ENCODE results near the gene LRRC18. TPM values are rescaled to one million over a fixed set of nuclear protein-coding genes. Genes with fewer than 3 reads are reported as not detected.

Gene LRRC18
- total RNA-seq, 1 experiment from 2014 or later = not detected

- TF ChIP-seq, protein P1, sequence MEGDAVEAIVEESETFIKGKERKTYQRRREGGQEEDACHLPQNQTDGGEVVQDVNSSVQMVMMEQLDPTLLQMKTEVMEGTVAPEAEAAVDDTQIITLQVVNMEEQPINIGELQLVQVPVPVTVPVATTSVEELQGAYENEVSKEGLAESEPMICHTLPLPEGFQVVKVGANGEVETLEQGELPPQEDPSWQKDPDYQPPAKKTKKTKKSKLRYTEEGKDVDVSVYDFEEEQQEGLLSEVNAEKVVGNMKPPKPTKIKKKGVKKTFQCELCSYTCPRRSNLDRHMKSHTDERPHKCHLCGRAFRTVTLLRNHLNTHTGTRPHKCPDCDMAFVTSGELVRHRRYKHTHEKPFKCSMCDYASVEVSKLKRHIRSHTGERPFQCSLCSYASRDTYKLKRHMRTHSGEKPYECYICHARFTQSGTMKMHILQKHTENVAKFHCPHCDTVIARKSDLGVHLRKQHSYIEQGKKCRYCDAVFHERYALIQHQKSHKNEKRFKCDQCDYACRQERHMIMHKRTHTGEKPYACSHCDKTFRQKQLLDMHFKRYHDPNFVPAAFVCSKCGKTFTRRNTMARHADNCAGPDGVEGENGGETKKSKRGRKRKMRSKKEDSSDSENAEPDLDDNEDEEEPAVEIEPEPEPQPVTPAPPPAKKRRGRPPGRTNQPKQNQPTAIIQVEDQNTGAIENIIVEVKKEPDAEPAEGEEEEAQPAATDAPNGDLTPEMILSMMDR (IDR thresholded peaks at IDR 0.05 in 2 of 3, conservative IDR thresholded peaks at IDR 0.05 in 1 of 3; ENCODE audit: borderline replicate concordance in 1 of 3, insufficient read depth in 1 of 3, low read depth in 2 of 3, low read length in 2 of 3) = no peak
- TF ChIP-seq EZH2 (IDR thresholded peaks at IDR 0.05) (no peak), CEBPB (IDR thresholded peaks at IDR 0.05; ENCODE audit: low read depth) (no peak), EZH2phosphoT487 (IDR thresholded peaks at IDR 0.05; ENCODE audit: borderline replicate concordance) (no peak), FOSL1 (IDR thresholded peaks at IDR 0.05; ENCODE audit: low read depth) (no peak), JUND (IDR thresholded peaks at IDR 0.05) (no peak), SP1 (IDR thresholded peaks at IDR 0.05; ENCODE audit: low read depth) (no peak), POLR2A (IDR thresholded peaks at IDR 0.05; ENCODE audit: borderline replicate concordance, extremely low read depth, insufficient read depth, insufficient read length) (no peak), ELF1 (IDR thresholded peaks at IDR 0.05; ENCODE audit: borderline replicate concordance, low read depth) (no peak), SIN3A (IDR thresholded peaks at IDR 0.05; ENCODE audit: low read depth) (no peak), EGR1 (IDR thresholded peaks at IDR 0.05; ENCODE audit: low read depth) (no peak), SRF (IDR thresholded peaks at IDR 0.05; ENCODE audit: low read depth) (no peak), TCF7L2 (IDR thresholded peaks at IDR 0.05; ENCODE audit: borderline replicate concordance, extremely low read depth, insufficient read depth, insufficient read length) (no peak), ZFX (IDR thresholded peaks at IDR 0.05) (no peak), RAD21 (IDR thresholded peaks at IDR 0.05; ENCODE audit: low read depth) (no peak)
- TF ChIP-seq, protein P2, sequence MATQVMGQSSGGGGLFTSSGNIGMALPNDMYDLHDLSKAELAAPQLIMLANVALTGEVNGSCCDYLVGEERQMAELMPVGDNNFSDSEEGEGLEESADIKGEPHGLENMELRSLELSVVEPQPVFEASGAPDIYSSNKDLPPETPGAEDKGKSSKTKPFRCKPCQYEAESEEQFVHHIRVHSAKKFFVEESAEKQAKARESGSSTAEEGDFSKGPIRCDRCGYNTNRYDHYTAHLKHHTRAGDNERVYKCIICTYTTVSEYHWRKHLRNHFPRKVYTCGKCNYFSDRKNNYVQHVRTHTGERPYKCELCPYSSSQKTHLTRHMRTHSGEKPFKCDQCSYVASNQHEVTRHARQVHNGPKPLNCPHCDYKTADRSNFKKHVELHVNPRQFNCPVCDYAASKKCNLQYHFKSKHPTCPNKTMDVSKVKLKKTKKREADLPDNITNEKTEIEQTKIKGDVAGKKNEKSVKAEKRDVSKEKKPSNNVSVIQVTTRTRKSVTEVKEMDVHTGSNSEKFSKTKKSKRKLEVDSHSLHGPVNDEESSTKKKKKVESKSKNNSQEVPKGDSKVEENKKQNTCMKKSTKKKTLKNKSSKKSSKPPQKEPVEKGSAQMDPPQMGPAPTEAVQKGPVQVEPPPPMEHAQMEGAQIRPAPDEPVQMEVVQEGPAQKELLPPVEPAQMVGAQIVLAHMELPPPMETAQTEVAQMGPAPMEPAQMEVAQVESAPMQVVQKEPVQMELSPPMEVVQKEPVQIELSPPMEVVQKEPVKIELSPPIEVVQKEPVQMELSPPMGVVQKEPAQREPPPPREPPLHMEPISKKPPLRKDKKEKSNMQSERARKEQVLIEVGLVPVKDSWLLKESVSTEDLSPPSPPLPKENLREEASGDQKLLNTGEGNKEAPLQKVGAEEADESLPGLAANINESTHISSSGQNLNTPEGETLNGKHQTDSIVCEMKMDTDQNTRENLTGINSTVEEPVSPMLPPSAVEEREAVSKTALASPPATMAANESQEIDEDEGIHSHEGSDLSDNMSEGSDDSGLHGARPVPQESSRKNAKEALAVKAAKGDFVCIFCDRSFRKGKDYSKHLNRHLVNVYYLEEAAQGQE (IDR thresholded peaks at IDR 0.05; ENCODE audit: low read depth) = no peak
- TF ChIP-seq, protein P3, sequence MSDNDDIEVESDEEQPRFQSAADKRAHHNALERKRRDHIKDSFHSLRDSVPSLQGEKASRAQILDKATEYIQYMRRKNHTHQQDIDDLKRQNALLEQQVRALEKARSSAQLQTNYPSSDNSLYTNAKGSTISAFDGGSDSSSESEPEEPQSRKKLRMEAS (IDR thresholded peaks at IDR 0.05) = no peak
- TF ChIP-seq, protein P4, sequence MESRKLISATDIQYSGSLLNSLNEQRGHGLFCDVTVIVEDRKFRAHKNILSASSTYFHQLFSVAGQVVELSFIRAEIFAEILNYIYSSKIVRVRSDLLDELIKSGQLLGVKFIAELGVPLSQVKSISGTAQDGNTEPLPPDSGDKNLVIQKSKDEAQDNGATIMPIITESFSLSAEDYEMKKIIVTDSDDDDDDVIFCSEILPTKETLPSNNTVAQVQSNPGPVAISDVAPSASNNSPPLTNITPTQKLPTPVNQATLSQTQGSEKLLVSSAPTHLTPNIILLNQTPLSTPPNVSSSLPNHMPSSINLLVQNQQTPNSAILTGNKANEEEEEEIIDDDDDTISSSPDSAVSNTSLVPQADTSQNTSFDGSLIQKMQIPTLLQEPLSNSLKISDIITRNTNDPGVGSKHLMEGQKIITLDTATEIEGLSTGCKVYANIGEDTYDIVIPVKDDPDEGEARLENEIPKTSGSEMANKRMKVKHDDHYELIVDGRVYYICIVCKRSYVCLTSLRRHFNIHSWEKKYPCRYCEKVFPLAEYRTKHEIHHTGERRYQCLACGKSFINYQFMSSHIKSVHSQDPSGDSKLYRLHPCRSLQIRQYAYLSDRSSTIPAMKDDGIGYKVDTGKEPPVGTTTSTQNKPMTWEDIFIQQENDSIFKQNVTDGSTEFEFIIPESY (IDR thresholded peaks at IDR 0.05; ENCODE audit: extremely low read depth, insufficient replicate concordance, low read length) = no peak
- TF ChIP-seq, protein P5, sequence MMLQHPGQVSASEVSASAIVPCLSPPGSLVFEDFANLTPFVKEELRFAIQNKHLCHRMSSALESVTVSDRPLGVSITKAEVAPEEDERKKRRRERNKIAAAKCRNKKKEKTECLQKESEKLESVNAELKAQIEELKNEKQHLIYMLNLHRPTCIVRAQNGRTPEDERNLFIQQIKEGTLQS (IDR thresholded peaks at IDR 0.05) = no peak
- Histone ChIP-seq H4K20me1 (ENCODE audit: insufficient read depth) (no peaks in the 10 kb centered on the region), H3K9me3 (ENCODE audit: control insufficient read depth in 1 of 2, insufficient read depth in 1 of 2, low read depth in 1 of 2, low read length in 2 of 2) (no peaks in the 10 kb centered on the region), H3K4me3 (replicated peaks in 1 of 2; ENCODE audit: low read depth in 1 of 2, low read length in 2 of 2) (no peak overlapping the region), H2AFZ (ENCODE audit: low read depth, low read length, poor library complexity, severe bottlenecking) (no peak overlapping the region), H3K9ac (ENCODE audit: low read length) (no peak overlapping the region), H3K27ac (ENCODE audit: low read depth, low read length) (no peak overlapping the region), H3K36me3 (ENCODE audit: control insufficient read depth in 1 of 2, insufficient read depth in 2 of 2, low read length in 2 of 2) (no peaks in the 10 kb centered on the region), H3K4me1 (ENCODE audit: control insufficient read depth in 1 of 2, insufficient read depth in 2 of 2, low read length in 2 of 2) (no peaks in the 10 kb centered on the region), H3K4me2 (ENCODE audit: low read length) (no peak overlapping the region), H3K27me3 (ENCODE audit: insufficient read depth, low read length) (peaks cover 25% of the 10 kb centered on the region; the same call in 1 of the 2 replicates), H3K79me2 (ENCODE audit: insufficient read depth, low read length) (no peaks in the 10 kb centered on the region), H3K9me2 (ENCODE audit: insufficient read depth) (no peaks in the 10 kb centered on the region)
- BruUV-seq (replicated peaks) = no TSS peak
- intact Hi-C loops (cut with micrococcal nuclease) = loop anchor here (1.0 kb wide), 1 partner anchor 280 kb away; no protein-coding TSS in a partner anchor
- ChIA-PET CTCF (interaction anchor here (1.0 to 1.3 kb wide), 2 partner anchors 228 to 280 kb away, joined by 3 to 4 read pairs; no protein-coding TSS in a partner anchor), POLR2A (no interaction called here), RAD21 (ENCODE audit: low non-redundant PET in 1 of 2, low total read pairs in 2 of 2, uncharacterized antibody in 2 of 2, unreplicated experiment in 2 of 2) (no interaction called here)
- DNase-seq (ENCODE audit: low read depth, low spot score) = no peak
- no peak for ATAC-seq
Measured at GRCh38 chr10:48884179-48885045, 55.2 kb downstream of the LRRC18 start.

Data from HCT116 (cell line).